OCI-LY7 (cell line): ENCODE results near the gene MSANTD3. TPM values are rescaled to one million over a fixed set of nuclear protein-coding genes. Genes with fewer than 3 reads are reported as not detected.

ENCODE experiments used
- BruUV-seq: library from RNA; stranded (reverse); fragments of 400-500 nt; replicated peaks from 2 replicates; lab custom pipeline; 2021; lab: Mats Ljungman, UMichigan
- CTCF ChIA-PET: fragments of 300-600 bp; sonication (Branson Sonifier 250); formaldehyde crosslinking; loops from one replicate; lab custom pipeline; 2022; ENCODE audit warnings: antibody characterized with exemption; ENCODE audit not compliant: unreplicated experiment; lab: Charles Lee
- POLR2A ChIA-PET: fragments of 300-600 bp; sonication (Branson Sonifier 250); formaldehyde crosslinking; loops from one replicate; lab custom pipeline; 2022; ENCODE audit warnings: antibody characterized with exemption; lab: Charles Lee
- DNase-seq: peaks from one replicate; pipeline ENCODE4 v3.0.0-alpha.2; 2015; ENCODE audit warnings: low spot score
- H2AFZ ChIP-seq: fragments of 200-600 bp; sonication (generic), shearing (Covaris generic); 2 replicates; pipeline ENCODE4 v1.6.1; 2014; ENCODE audit warnings: mild to moderate bottlenecking, antibody characterized with exemption, low read length, moderate library complexity
- H3K27ac ChIP-seq: fragments of 200-600 bp; sonication (generic); 2 replicates; pipeline ENCODE4 v1.5.1; 2014; ENCODE audit warnings: mixed run types, low read depth, mild to moderate bottlenecking, moderate library complexity, low read length, inconsistent platforms; ENCODE audit not compliant: poor library complexity, severe bottlenecking
- H3K36me3 ChIP-seq: fragments of 200-600 bp; sonication (generic); 2 replicates; pipeline ENCODE4 v1.6.1; 2014; ENCODE audit warnings: mild to moderate bottlenecking, antibody characterized with exemption, low read length, moderate library complexity, mixed read lengths; ENCODE audit not compliant: insufficient read depth
- H3K4me1 ChIP-seq: fragments of 200-600 bp; sonication (generic); 2 replicates; pipeline ENCODE4 v1.5.1; 2014; ENCODE audit warnings: mild to moderate bottlenecking, low read length; ENCODE audit not compliant: insufficient read depth, poor library complexity, severe bottlenecking
- H3K4me2 ChIP-seq: fragments of 200-600 bp; sonication (generic); 2 replicates; pipeline ENCODE4 v1.6.1; 2014; ENCODE audit warnings: mild to moderate bottlenecking, low read length
- H3K4me3 ChIP-seq: fragments of 200-600 bp; sonication (generic); 2 replicates; pipeline ENCODE4 v1.5.1; 2014; ENCODE audit warnings: mild to moderate bottlenecking, low read depth, low read length; ENCODE audit not compliant: poor library complexity, severe bottlenecking
- H3K79me2 ChIP-seq: fragments of 200-600 bp; sonication (generic); 2 replicates; pipeline ENCODE4 v1.6.1; 2016; ENCODE audit warnings: low read depth, mild to moderate bottlenecking, low read length, moderate library complexity, mixed read lengths; ENCODE audit not compliant: insufficient read depth
- H3K9me2 ChIP-seq: fragments of 200-600 bp; sonication (generic); 2 replicates; pipeline ENCODE4 v1.6.1; 2016; ENCODE audit warnings: mild to moderate bottlenecking, low read length, mixed read lengths; ENCODE audit not compliant: insufficient read depth
- H3K9me3 ChIP-seq: fragments of 200-600 bp; sonication (generic); 2 replicates; pipeline ENCODE4 v1.6.1; 2014; ENCODE audit warnings: mild to moderate bottlenecking, mixed run types, low read length, mixed read lengths
- H4K20me1 ChIP-seq: fragments of 200-600 bp; sonication (generic); 2 replicates; pipeline ENCODE4 v1.6.1; 2014; ENCODE audit warnings: mild to moderate bottlenecking, antibody characterized with exemption, low read length, moderate library complexity, mixed read lengths; ENCODE audit not compliant: insufficient read depth
- EZH2phosphoT487 ChIP-seq: fragments of 200-600 bp; sonication (generic); IDR thresholded peaks from 2 replicates; pipeline ENCODE4 v1.6.1; 2018; ENCODE audit warnings: low read depth, borderline replicate concordance, mild to moderate bottlenecking, mixed run types, antibody characterized with exemption, low read length, moderate library complexity, mixed read lengths
- intact Hi-C: fragments of 100-400 bp; cut with micrococcal nuclease; formaldehyde crosslinking; loops from one replicate; pipeline ENCODE4 v1.10.0; 2022; ENCODE audit not compliant: unreplicated experiment
- total RNA-seq, 2 experiments: library from RNA; depleted of rRNA in 1 of 2; stranded (reverse); fragments of >200 nt in 1 of 2; shearing (Covaris generic) in 1 of 2; gene quantifications; 2 replicates each; pipeline ENCODE4 v1.2.3, GENCODE V29; 2014 to 2022
- TF ChIP-seq, protein P1 (sequence below): fragments of 200-600 bp; sonication (generic); conservative IDR thresholded peaks from 2 replicates; pipeline ENCODE4 v1.5.1; 2014; ENCODE audit warnings: mild to moderate bottlenecking, antibody characterized with exemption, low read length, moderate library complexity, mixed read lengths

The MSANTD3 gene
- total RNA-seq, 2 experiments from 2014 or later: 30.5 to 38.0 TPM

GRCh38 chr9:100457517-100457916 is 30.6 kb downstream of the MSANTD3 start:
- no peaks in the 10 kb centered on the region for H4K20me1 ChIP-seq
- TF ChIP-seq, protein P1, sequence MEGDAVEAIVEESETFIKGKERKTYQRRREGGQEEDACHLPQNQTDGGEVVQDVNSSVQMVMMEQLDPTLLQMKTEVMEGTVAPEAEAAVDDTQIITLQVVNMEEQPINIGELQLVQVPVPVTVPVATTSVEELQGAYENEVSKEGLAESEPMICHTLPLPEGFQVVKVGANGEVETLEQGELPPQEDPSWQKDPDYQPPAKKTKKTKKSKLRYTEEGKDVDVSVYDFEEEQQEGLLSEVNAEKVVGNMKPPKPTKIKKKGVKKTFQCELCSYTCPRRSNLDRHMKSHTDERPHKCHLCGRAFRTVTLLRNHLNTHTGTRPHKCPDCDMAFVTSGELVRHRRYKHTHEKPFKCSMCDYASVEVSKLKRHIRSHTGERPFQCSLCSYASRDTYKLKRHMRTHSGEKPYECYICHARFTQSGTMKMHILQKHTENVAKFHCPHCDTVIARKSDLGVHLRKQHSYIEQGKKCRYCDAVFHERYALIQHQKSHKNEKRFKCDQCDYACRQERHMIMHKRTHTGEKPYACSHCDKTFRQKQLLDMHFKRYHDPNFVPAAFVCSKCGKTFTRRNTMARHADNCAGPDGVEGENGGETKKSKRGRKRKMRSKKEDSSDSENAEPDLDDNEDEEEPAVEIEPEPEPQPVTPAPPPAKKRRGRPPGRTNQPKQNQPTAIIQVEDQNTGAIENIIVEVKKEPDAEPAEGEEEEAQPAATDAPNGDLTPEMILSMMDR: no peak
- TF ChIP-seq EZH2phosphoT487: no peak
- POLR2A ChIA-PET: no interaction called here
- peaks cover 8% of the 10 kb centered on the region; the same call in 1 of the 2 replicates for H3K9me3 ChIP-seq
- CTCF ChIA-PET: no interaction called here
- H3K9me2 ChIP-seq: no peaks in the 10 kb centered on the region
- no peak overlapping the region for H3K27ac ChIP-seq
- no peaks in the 10 kb centered on the region for H3K4me1 ChIP-seq
- H3K36me3 ChIP-seq: peaks cover 12% of the 10 kb centered on the region
- no peaks in the 10 kb centered on the region for H3K79me2 ChIP-seq
- H2AFZ ChIP-seq: no peak overlapping the region
- BruUV-seq: no TSS peak
- DNase-seq: no peak
- H3K4me3 ChIP-seq: no peak overlapping the region
- H3K4me2 ChIP-seq: no peak overlapping the region
- intact Hi-C loops: no loop called here

- intact Hi-C loops: no loop called here
- no TSS peak for BruUV-seq
- DNase-seq: no peak
- H2AFZ ChIP-seq: no peak overlapping the region
- TF ChIP-seq EZH2phosphoT487: no peak
- TF ChIP-seq, protein P1: no peak
- no peaks in the 10 kb centered on the region for H4K20me1 ChIP-seq
- H3K79me2 ChIP-seq: no peaks in the 10 kb centered on the region
- no peaks in the 10 kb centered on the region for H3K4me1 ChIP-seq
- ChIA-PET POLR2A (interaction anchor here (0.9 kb wide), 1 partner anchor 8 kb away, joined by 3 read pairs; no protein-coding TSS in a partner anchor), CTCF (no interaction called here)
- H3K9me2 ChIP-seq: no peaks in the 10 kb centered on the region
- no peaks in the 10 kb centered on the region for H3K36me3 ChIP-seq
- H3K4me2 ChIP-seq: no peak overlapping the region
- no peaks in the 10 kb centered on the region for H3K9me3 ChIP-seq
- no peak overlapping the region for H3K27ac ChIP-seq
- no peak overlapping the region for H3K4me3 ChIP-seq
Measured at GRCh38 chr9:100459963-100460362, 33.0 kb downstream of the MSANTD3 start.

DNA sequence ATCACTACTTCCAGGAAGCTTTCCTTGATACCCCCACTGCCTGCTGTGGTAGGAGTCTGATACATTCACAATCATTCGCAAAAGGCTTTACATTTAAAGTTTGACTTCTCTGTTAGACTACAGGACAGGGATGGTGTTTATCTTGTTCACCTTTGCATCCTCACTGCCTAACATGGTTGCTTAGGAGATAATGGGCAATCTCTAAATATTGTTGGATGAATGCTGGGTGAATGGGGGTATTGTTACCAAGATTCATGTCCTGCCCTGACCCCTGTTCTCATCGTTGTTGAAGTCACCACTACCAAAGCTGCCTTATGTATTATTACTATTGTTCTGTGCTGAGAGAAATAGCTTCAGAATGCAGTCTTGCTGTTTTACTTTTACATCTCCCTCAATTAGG is 38.3 kb downstream of the MSANTD3 start:
- no peak overlapping the region for H3K4me2 ChIP-seq
- TF ChIP-seq, protein P1: no peak
- no peak for TF ChIP-seq EZH2phosphoT487
- no TSS peak for BruUV-seq

More for the DNA sequence above, 38.3 kb downstream of the MSANTD3 start:
- Histone ChIP-seq H3K4me1 (no peaks in the 10 kb centered on the region), H3K9me3 (no peaks in the 10 kb centered on the region), H4K20me1 (no peaks in the 10 kb centered on the region), H3K4me3 (no peak overlapping the region), H3K36me3 (no peaks in the 10 kb centered on the region), H3K9me2 (no peaks in the 10 kb centered on the region), H3K27ac (no peak overlapping the region), H3K79me2 (no peaks in the 10 kb centered on the region), H2AFZ (no peak overlapping the region)
- DNase-seq: no peak
- POLR2A ChIA-PET: interaction anchor here (1.3 kb wide), 1 partner anchor 89 kb away, joined by 4 read pairs; no protein-coding TSS in a partner anchor
- intact Hi-C loops: no loop called here
- CTCF ChIA-PET: no interaction called here
